Ascending aorta (tissue), 2 donors: ENCODE results near the gene MTREX. TPM values are rescaled to one million over a fixed set of nuclear protein-coding genes. Genes with fewer than 3 reads are reported as not detected.

Experiments
- DNase-seq, 2 donors: peaks; one replicate each; pipeline ENCODE4 v3.0.0-alpha.2; 2019; ENCODE audit warnings: low spot score in 2 of 2
- H3K27ac ChIP-seq, 2 donors: fragments of 200-600 bp; sonication (generic); one replicate each; pipeline ENCODE4 v1.5.1; 2016 to 2017; ENCODE audit warnings: mild to moderate bottlenecking in 1 of 2
- H3K27me3 ChIP-seq: fragments of 200-600 bp; sonication (generic); one replicate; pipeline ENCODE4 v1.5.1; 2017
- H3K36me3 ChIP-seq, 2 donors: fragments of 200-600 bp; sonication (generic); one replicate each; pipeline ENCODE4 v1.5.1; 2016
- H3K4me1 ChIP-seq, 2 donors: fragments of 200-600 bp; sonication (generic); one replicate each; pipeline ENCODE4 v1.5.1; 2016 to 2017; ENCODE audit warnings: mild to moderate bottlenecking in 1 of 2
- H3K4me3 ChIP-seq, 2 donors: fragments of 200-600 bp; sonication (generic); one replicate each; pipeline ENCODE4 v1.5.1; 2016 to 2017; ENCODE audit warnings: mild to moderate bottlenecking in 1 of 2
- H3K9me3 ChIP-seq, 2 donors: fragments of 200-600 bp; sonication (generic); one replicate each; pipeline ENCODE4 v1.5.1; 2016
- CTCF ChIP-seq, 3 experiments: fragments of 200-600 bp in 2 of 3; fragments of 450-650 bp in 1 of 3; sonication (generic) in 2 of 3; IDR thresholded peaks; one replicate each; pipeline ENCODE4 v1.5.1; 2016 to 2019; ENCODE audit warnings: antibody characterized with exemption in 3 of 3, mild to moderate bottlenecking in 1 of 3, moderate library complexity in 1 of 3
- intact Hi-C: fragments of 100-400 bp; cut with DNase I; formaldehyde crosslinking; loops from one replicate; pipeline ENCODE4 v1.15.1; 2023
- total RNA-seq: library from RNA; depleted of rRNA; stranded (reverse); fragments of >200 nt; gene quantifications from one replicate; pipeline ENCODE4 v1.1.0, GENCODE V29; 2016

Gene MTREX
- total RNA-seq, 1 donor from 2014 or later: 17.1 TPM

DNA sequence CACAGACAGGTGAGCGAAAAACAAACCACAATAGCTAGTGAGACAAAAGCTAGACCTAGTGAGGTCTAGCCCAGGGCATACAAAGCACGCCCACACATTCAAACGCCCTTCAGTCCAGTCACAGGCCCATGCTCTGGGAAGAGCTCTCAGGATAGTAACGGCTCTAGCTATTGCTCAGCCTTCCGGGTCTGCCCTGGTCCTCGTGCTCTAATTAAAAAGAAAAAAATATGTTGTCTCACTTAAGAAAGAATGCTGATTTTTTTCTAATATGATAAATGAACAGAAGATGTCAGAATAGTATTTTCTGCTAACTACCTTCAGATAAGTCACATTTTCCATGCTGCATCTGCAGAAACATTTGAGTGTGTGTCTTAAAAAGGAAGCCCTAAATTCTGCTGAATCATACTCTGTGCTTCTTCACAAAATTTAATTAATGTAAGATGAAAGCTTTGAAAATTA is 132.4 kb downstream of the MTREX start:
- Histone ChIP-seq H3K27me3 (no peaks in the 10 kb centered on the region), H3K4me1 (peaks cover 14 to 36% of the 10 kb centered on the region in 2 donors), H3K9me3 (no peaks in the 10 kb centered on the region), H3K36me3 (peaks cover 15 to 18% of the 10 kb centered on the region in 2 donors), H3K4me3 (no peak overlapping the region), H3K27ac (peak overlapping the region; percentile 87 to 92)
- DNase-seq: no peak
- intact Hi-C loops: no loop called here
- no peak for TF ChIP-seq CTCF (IDR thresholded peaks at IDR 0.05)

DNA sequence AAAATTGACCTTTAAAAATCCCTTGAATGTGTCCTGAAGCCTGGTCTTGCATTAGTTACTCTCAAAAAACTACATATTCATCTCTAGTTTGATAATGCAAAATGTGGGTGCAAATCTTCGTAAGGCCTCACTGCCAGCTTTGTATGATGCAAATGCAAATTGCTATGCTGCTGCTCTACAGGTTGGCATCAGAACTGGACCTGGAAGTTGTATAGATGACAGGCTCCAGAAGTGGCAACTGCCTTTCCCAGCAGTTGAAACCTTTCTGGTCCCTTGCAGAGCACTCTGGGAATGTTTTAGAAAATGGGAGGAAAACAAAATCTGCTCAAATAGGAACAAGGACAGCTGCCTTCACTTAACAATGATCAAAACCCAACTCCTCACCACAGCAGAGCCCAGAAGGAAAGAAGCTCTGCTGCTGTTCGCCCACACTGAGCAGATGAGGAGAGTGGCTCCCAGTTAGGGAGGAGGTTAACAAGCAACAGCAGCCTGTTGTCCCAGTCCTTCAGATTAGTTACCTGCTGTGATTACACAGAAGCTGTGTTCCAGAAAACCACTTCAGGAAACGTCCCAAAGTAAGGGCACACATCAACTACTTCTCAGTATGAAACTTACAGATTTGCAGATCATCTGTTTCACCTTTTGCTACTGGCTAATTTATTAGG is 133.4 kb downstream of the MTREX start:
- no peak for DNase-seq
- intact Hi-C loops: no loop called here
- peak overlapping the region; percentile 26 to 29 for H3K27ac ChIP-seq
- H3K9me3 ChIP-seq: no peaks in the 10 kb centered on the region
- no peak for TF ChIP-seq CTCF (IDR thresholded peaks at IDR 0.05)
- H3K4me1 ChIP-seq: peaks cover 14 to 36% of the 10 kb centered on the region in 2 donors
- H3K4me3 ChIP-seq: no peak overlapping the region
- H3K36me3 ChIP-seq: peaks cover 11 to 18% of the 10 kb centered on the region in 2 donors
- no peaks in the 10 kb centered on the region for H3K27me3 ChIP-seq

GRCh38 chr5:55441954-55442353 is 134.2 kb downstream of the MTREX start:
- Histone ChIP-seq H3K4me3 (no peak overlapping the region), H3K4me1 (peaks cover 14 to 33% of the 10 kb centered on the region in 2 donors), H3K36me3 (peaks cover 11 to 18% of the 10 kb centered on the region in 2 donors), H3K27ac (no peak overlapping the region), H3K27me3 (no peaks in the 10 kb centered on the region), H3K9me3 (no peaks in the 10 kb centered on the region)
- TF ChIP-seq CTCF (IDR thresholded peaks at IDR 0.05): no peak
- DNase-seq: no peak
- intact Hi-C loops: no loop called here

DNA sequence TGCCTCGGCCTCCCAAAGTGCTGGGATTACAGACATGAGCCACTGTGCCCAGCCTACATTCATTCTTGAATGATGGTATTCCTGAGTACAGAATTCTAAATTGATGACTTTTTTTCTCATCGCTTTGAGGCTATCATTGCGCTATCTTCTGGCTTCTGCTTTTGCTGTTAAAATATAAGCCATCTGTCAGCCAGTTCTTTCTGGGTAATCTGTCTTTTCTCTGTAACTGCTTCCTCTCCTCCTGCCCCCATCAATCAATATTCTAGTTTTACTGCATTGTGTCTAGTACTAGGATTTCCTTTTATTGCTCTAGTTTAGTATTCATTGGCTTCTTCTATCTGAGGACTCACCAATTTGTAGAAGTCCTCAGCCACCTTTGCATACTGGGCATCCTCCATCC is 138.0 kb downstream of the MTREX start:
- no peak for TF ChIP-seq CTCF (IDR thresholded peaks at IDR 0.05)
- Histone ChIP-seq H3K27ac (no peak overlapping the region), H3K36me3 (peaks cover 10 to 11% of the 10 kb centered on the region in 2 donors), H3K9me3 (no peaks in the 10 kb centered on the region), H3K4me3 (no peak overlapping the region), H3K4me1 (peaks cover 0 to 19% of the 10 kb centered on the region in 2 donors), H3K27me3 (no peaks in the 10 kb centered on the region)
- intact Hi-C loops: no loop called here
- DNase-seq: no peak

GRCh38 chr5:55446640-55447351 is 139.0 kb downstream of the MTREX start:
- Histone ChIP-seq H3K4me1 (peaks cover 0 to 19% of the 10 kb centered on the region in 2 donors), H3K9me3 (no peaks in the 10 kb centered on the region), H3K27me3 (no peaks in the 10 kb centered on the region), H3K27ac (peak overlapping the region in 1 of 2 donors; percentile 10), H3K36me3 (peaks cover 0 to 6% of the 10 kb centered on the region in 2 donors), H3K4me3 (no peak overlapping the region)
- no peak for DNase-seq
- TF ChIP-seq CTCF (IDR thresholded peaks at IDR 0.05): no peak
- intact Hi-C loops: no loop called here
